ENCODE measurements around the gene CCNL2.

GRCh38 chr1:1347663-1348419 lies 51.3 kb downstream of the CCNL2 start:
- TF ChIP-seq CTCF (conservative IDR thresholded peaks at IDR 0.05 in 1 of 2, IDR thresholded peaks at IDR 0.05 in 1 of 2; ENCODE audit: low read depth in 1 of 2, low read length in 2 of 2) (no peak), EZH2 (IDR thresholded peaks at IDR 0.05; ENCODE audit: low read length, missing control alignments) (no peak)

Measured in fibroblast of lung (primary cell).